ENCODE measurements around the gene RB1.

RB1 gene

GRCh38 chr13:48258002-48258401, 45.5 kb upstream of the RB1 start:
- Histone ChIP-seq H3K4me2 (ENCODE audit: low read length) (no peak overlapping the region), H2AFZ (no peak overlapping the region), H3K36me3 (ENCODE audit: control insufficient read depth, insufficient read depth, low read length) (no peaks in the 10 kb centered on the region), H3K79me2 (no peaks in the 10 kb centered on the region), H3K4me3 (ENCODE audit: low read depth, low read length) (no peak overlapping the region), H3K4me1 (no peaks in the 10 kb centered on the region), H3K9me3 (ENCODE audit: control insufficient read depth, low read length) (no peaks in the 10 kb centered on the region), H3K9ac (no peak overlapping the region), H3K27me3 (ENCODE audit: control insufficient read depth, insufficient read depth, low read length) (no peaks in the 10 kb centered on the region), H3K27ac (no peak overlapping the region)
- TF ChIP-seq, protein P1, sequence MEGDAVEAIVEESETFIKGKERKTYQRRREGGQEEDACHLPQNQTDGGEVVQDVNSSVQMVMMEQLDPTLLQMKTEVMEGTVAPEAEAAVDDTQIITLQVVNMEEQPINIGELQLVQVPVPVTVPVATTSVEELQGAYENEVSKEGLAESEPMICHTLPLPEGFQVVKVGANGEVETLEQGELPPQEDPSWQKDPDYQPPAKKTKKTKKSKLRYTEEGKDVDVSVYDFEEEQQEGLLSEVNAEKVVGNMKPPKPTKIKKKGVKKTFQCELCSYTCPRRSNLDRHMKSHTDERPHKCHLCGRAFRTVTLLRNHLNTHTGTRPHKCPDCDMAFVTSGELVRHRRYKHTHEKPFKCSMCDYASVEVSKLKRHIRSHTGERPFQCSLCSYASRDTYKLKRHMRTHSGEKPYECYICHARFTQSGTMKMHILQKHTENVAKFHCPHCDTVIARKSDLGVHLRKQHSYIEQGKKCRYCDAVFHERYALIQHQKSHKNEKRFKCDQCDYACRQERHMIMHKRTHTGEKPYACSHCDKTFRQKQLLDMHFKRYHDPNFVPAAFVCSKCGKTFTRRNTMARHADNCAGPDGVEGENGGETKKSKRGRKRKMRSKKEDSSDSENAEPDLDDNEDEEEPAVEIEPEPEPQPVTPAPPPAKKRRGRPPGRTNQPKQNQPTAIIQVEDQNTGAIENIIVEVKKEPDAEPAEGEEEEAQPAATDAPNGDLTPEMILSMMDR (IDR thresholded peaks at IDR 0.05), result no peak

DNA sequence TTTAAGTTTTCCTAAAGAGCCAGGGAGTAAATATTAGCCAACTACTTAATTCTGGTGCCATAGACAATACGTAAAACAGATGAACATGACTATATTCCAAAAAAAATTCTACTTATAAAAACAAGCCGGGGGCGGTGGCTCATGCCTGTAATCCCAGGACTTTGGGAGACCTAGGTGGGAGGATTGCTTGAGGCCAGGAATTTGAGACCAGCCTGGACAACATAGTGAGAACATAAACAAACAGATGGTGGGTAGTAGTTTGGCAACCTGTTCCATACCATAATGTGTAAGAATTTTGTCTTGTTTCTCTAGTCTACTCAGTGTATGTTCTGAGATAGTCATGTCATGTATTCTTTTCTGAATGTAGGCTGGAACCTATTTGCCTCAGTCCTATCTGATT, 45.1 kb upstream of the RB1 start:
- Histone ChIP-seq H3K4me1 (no peaks in the 10 kb centered on the region), H2AFZ (no peak overlapping the region), H3K27ac (no peak overlapping the region), H3K36me3 (ENCODE audit: control insufficient read depth, insufficient read depth, low read length) (no peaks in the 10 kb centered on the region), H3K27me3 (ENCODE audit: control insufficient read depth, insufficient read depth, low read length) (no peaks in the 10 kb centered on the region), H3K79me2 (no peaks in the 10 kb centered on the region), H3K9me3 (ENCODE audit: control insufficient read depth, low read length) (no peaks in the 10 kb centered on the region), H3K4me3 (ENCODE audit: low read depth, low read length) (no peak overlapping the region), H3K9ac (no peak overlapping the region), H3K4me2 (ENCODE audit: low read length) (no peak overlapping the region)
- TF ChIP-seq, protein P1 (IDR thresholded peaks at IDR 0.05), result no peak

GRCh38 chr13:48260970-48261369, 42.6 kb upstream of the RB1 start:
- Histone ChIP-seq H3K9ac (no peak overlapping the region), H3K36me3 (ENCODE audit: control insufficient read depth, insufficient read depth, low read length) (no peaks in the 10 kb centered on the region), H3K79me2 (no peaks in the 10 kb centered on the region), H3K9me3 (ENCODE audit: control insufficient read depth, low read length) (no peaks in the 10 kb centered on the region), H3K4me2 (ENCODE audit: low read length) (no peak overlapping the region), H2AFZ (no peak overlapping the region), H3K27ac (no peak overlapping the region), H3K4me3 (ENCODE audit: low read depth, low read length) (no peak overlapping the region), H3K27me3 (ENCODE audit: control insufficient read depth, insufficient read depth, low read length) (no peaks in the 10 kb centered on the region), H3K4me1 (no peaks in the 10 kb centered on the region)
- TF ChIP-seq, protein P1 (IDR thresholded peaks at IDR 0.05), result no peak

GRCh38 chr13:48263196-48263595, 40.4 kb upstream of the RB1 start:
- Histone ChIP-seq H2AFZ (no peak overlapping the region), H3K4me2 (ENCODE audit: low read length) (no peak overlapping the region), H3K4me1 (no peaks in the 10 kb centered on the region), H3K9me3 (ENCODE audit: control insufficient read depth, low read length) (no peaks in the 10 kb centered on the region), H3K36me3 (ENCODE audit: control insufficient read depth, insufficient read depth, low read length) (no peaks in the 10 kb centered on the region), H3K9ac (no peak overlapping the region), H3K4me3 (ENCODE audit: low read depth, low read length) (no peak overlapping the region), H3K27me3 (ENCODE audit: control insufficient read depth, insufficient read depth, low read length) (no peaks in the 10 kb centered on the region), H3K27ac (no peak overlapping the region), H3K79me2 (no peaks in the 10 kb centered on the region)
- TF ChIP-seq, protein P1 (IDR thresholded peaks at IDR 0.05), result no peak

DNA sequence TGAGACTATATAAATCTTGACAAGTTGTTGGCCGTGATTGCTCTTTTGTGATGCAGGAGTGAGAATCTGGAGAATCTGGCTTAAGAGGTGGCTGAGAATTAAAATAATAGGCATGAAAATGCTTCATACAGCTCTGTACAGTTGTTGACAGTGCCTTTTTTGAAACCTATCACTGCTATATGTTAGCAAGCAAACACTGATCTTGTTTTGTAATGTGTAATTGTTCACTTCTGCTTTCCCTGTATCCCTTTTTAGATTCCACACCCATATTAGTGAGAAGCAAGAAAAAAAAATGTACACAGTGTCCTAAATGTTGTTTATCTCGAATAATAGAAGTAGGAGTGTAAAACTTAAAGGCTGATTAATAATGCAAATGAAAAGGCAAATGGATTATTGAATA, 39.5 kb upstream of the RB1 start:
- TF ChIP-seq, protein P1 (IDR thresholded peaks at IDR 0.05), result no peak
- H3K9me3 ChIP-seq (ENCODE audit: control insufficient read depth, low read length), result no peaks in the 10 kb centered on the region
- H2AFZ ChIP-seq, result no peak overlapping the region
- no peak overlapping the region for H3K9ac ChIP-seq
- H3K4me3 ChIP-seq (ENCODE audit: low read depth, low read length), result no peak overlapping the region
- no peaks in the 10 kb centered on the region for H3K27me3 ChIP-seq (ENCODE audit: control insufficient read depth, insufficient read depth, low read length)
- H3K4me1 ChIP-seq, result no peaks in the 10 kb centered on the region
- no peak overlapping the region for H3K27ac ChIP-seq
- H3K36me3 ChIP-seq (ENCODE audit: control insufficient read depth, insufficient read depth, low read length), result no peaks in the 10 kb centered on the region
- H3K79me2 ChIP-seq, result no peaks in the 10 kb centered on the region
- no peak overlapping the region for H3K4me2 ChIP-seq (ENCODE audit: low read length)

Measured in parathyroid adenoma (tissue), 2 donors.